ENCODE data around the gene PC. TPM values are rescaled to one million over a fixed set of nuclear protein-coding genes. Genes with fewer than 3 reads are reported as not detected.
A peak's percentile ranks its signal among the peaks of the same experiment; 100 is the strongest.

PC gene
- total and polyA plus RNA-seq, 9 of the 15 experiments (the other 6 are each of a cell fraction or from before 2014, with no cell fraction given), result 0.94 to 38.0 (median 8.7) TPM

- TF ChIP-seq AFF4 (CRISPR knock-in tag; IDR thresholded peaks at IDR 0.05), result peak; percentile 70; the same call in 1 of the 2 replicates
- TF ChIP-seq, protein P1, sequence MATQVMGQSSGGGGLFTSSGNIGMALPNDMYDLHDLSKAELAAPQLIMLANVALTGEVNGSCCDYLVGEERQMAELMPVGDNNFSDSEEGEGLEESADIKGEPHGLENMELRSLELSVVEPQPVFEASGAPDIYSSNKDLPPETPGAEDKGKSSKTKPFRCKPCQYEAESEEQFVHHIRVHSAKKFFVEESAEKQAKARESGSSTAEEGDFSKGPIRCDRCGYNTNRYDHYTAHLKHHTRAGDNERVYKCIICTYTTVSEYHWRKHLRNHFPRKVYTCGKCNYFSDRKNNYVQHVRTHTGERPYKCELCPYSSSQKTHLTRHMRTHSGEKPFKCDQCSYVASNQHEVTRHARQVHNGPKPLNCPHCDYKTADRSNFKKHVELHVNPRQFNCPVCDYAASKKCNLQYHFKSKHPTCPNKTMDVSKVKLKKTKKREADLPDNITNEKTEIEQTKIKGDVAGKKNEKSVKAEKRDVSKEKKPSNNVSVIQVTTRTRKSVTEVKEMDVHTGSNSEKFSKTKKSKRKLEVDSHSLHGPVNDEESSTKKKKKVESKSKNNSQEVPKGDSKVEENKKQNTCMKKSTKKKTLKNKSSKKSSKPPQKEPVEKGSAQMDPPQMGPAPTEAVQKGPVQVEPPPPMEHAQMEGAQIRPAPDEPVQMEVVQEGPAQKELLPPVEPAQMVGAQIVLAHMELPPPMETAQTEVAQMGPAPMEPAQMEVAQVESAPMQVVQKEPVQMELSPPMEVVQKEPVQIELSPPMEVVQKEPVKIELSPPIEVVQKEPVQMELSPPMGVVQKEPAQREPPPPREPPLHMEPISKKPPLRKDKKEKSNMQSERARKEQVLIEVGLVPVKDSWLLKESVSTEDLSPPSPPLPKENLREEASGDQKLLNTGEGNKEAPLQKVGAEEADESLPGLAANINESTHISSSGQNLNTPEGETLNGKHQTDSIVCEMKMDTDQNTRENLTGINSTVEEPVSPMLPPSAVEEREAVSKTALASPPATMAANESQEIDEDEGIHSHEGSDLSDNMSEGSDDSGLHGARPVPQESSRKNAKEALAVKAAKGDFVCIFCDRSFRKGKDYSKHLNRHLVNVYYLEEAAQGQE (IDR thresholded peaks at IDR 0.05; ENCODE audit: borderline replicate concordance), result peak; percentile 80
- TF ChIP-seq, protein P1 (CRISPR knock-in tag; IDR thresholded peaks at IDR 0.05; ENCODE audit: low read depth), result peak; percentile 54; the same call in 1 of the 2 replicates
- TF ChIP-seq KAT7 (CRISPR knock-in tag; IDR thresholded peaks at IDR 0.05; ENCODE audit: borderline replicate concordance), result no peak; the same call in 1 of the 2 replicates
- TF ChIP-seq SP2 (IDR thresholded peaks at IDR 0.05; ENCODE audit: extremely low read depth, low read depth, low read length, poor library complexity, severe bottlenecking), result peak; percentile 79
- peak; percentile 99 for TF ChIP-seq ATF6 (CRISPR knock-in tag; IDR thresholded peaks at IDR 0.05)
- no peak; the same call in 1 of the 2 replicates for TF ChIP-seq TCF3 (CRISPR knock-in tag; IDR thresholded peaks at IDR 0.05)
- TF ChIP-seq ID3 (CRISPR knock-in tag; IDR thresholded peaks at IDR 0.05), result no peak
- peak; percentile 65 for TF ChIP-seq ID3 (tag; IDR thresholded peaks at IDR 0.05)
- TF ChIP-seq SIN3B (IDR thresholded peaks at IDR 0.05; ENCODE audit: low read depth), result peak; percentile 85
- TF ChIP-seq SP1 (CRISPR knock-in tag; IDR thresholded peaks at IDR 0.05), result peak; percentile 95
These were observed at the start of gene PC (continued) for GRCh38 chr11:66958232-66958955.
